T-helper 2 cell treated with Interferon-gamma antibody and Interleukin-4, amounts not matched to agents 5 μg/mL and 100 μg/mL, for 36 hours (primary cell): Measurements from ENCODE around the gene RAI1.
A peak's percentile ranks its signal among the peaks of the same experiment; 100 is the strongest.

Experiments
- DNase-seq: peaks from one replicate; pipeline ENCODE4 v3.0.0; 2021; ENCODE audit warnings: low spot score
- H3K27ac Mint-ChIP-seq: one replicate; pipeline ENCODE4 v1.8.0; 2021; ENCODE audit warnings: mild to moderate bottlenecking, mixed read lengths
- H3K27me3 Mint-ChIP-seq: one replicate; pipeline ENCODE4 v1.8.0; 2021; ENCODE audit warnings: low read depth, mixed read lengths
- H3K36me3 Mint-ChIP-seq: one replicate; pipeline ENCODE4 v1.8.0; 2021; ENCODE audit warnings: low read depth, mixed read lengths
- H3K4me1 Mint-ChIP-seq: one replicate; pipeline ENCODE4 v1.8.0; 2021; ENCODE audit warnings: low read depth, mixed read lengths
- H3K4me3 Mint-ChIP-seq: one replicate; pipeline ENCODE4 v1.8.0; 2022; ENCODE audit warnings: mild to moderate bottlenecking, moderate library complexity, mixed read lengths
- H3K9me3 Mint-ChIP-seq: one replicate; pipeline ENCODE4 v1.8.0; 2021; ENCODE audit warnings: mixed read lengths

The RAI1 gene

GRCh38 chr17:17776889-17777288 is 95.6 kb downstream of the RAI1 start:
- no peaks in the 10 kb centered on the region for H3K36me3 Mint-ChIP-seq
- no peaks in the 10 kb centered on the region for H3K9me3 Mint-ChIP-seq
- H3K27ac Mint-ChIP-seq = no peak overlapping the region
- peaks cover 12% of the 10 kb centered on the region for H3K27me3 Mint-ChIP-seq
- no peak for DNase-seq
- no peak overlapping the region for H3K4me3 Mint-ChIP-seq
- H3K4me1 Mint-ChIP-seq = no peaks in the 10 kb centered on the region

GRCh38 chr17:17778308-17779014 is 97.2 kb downstream of the RAI1 start:
- Mint-ChIP-seq H3K27me3 (peaks cover 12% of the 10 kb centered on the region), H3K9me3 (no peaks in the 10 kb centered on the region), H3K4me1 (no peaks in the 10 kb centered on the region), H3K27ac (no peak overlapping the region), H3K36me3 (no peaks in the 10 kb centered on the region), H3K4me3 (no peak overlapping the region)
- no peak for DNase-seq

- Mint-ChIP-seq H3K4me3 (no peak overlapping the region), H3K27me3 (peaks cover 14% of the 10 kb centered on the region), H3K9me3 (no peaks in the 10 kb centered on the region), H3K36me3 (no peaks in the 10 kb centered on the region), H3K4me1 (peaks cover 2% of the 10 kb centered on the region), H3K27ac (no peak overlapping the region)
- no peak for DNase-seq
These were observed 97.9 kb downstream of the RAI1 start for GRCh38 chr17:17779015-17779611.

- DNase-seq = no peak
- H3K36me3 Mint-ChIP-seq = peaks cover 3% of the 10 kb centered on the region
These were observed 99.8 kb downstream of the RAI1 start for GRCh38 chr17:17780922-17781590.

GRCh38 chr17:17781591-17782496 is 100.6 kb downstream of the RAI1 start:
- H3K36me3 Mint-ChIP-seq = peaks cover 3% of the 10 kb centered on the region
- H3K9me3 Mint-ChIP-seq = no peaks in the 10 kb centered on the region
- H3K27me3 Mint-ChIP-seq = peaks cover 22% of the 10 kb centered on the region
- peak overlapping the region; percentile 32 for H3K4me3 Mint-ChIP-seq
- peak; percentile 13 for DNase-seq
- peaks cover 7% of the 10 kb centered on the region for H3K4me1 Mint-ChIP-seq
- no peak overlapping the region for H3K27ac Mint-ChIP-seq

More at GRCh38 chr17:17780922-17781590, 99.8 kb downstream of the RAI1 start:
- H3K27ac Mint-ChIP-seq = no peak overlapping the region
- H3K4me3 Mint-ChIP-seq = peak overlapping the region; percentile 29
- peaks cover 22% of the 10 kb centered on the region for H3K27me3 Mint-ChIP-seq
- no peaks in the 10 kb centered on the region for H3K9me3 Mint-ChIP-seq
- H3K4me1 Mint-ChIP-seq = peaks cover 7% of the 10 kb centered on the region

- Mint-ChIP-seq H3K4me3 (peak overlapping the region; percentile 71), H3K9me3 (no peaks in the 10 kb centered on the region), H3K4me1 (peaks cover 7% of the 10 kb centered on the region), H3K36me3 (peaks cover 3% of the 10 kb centered on the region), H3K27ac (no peak overlapping the region), H3K27me3 (peaks cover 22% of the 10 kb centered on the region)
- DNase-seq = no peak
These were observed 101.4 kb downstream of the RAI1 start for GRCh38 chr17:17782523-17783115.

- Mint-ChIP-seq H3K4me3 (peak overlapping the region; percentile 71), H3K27ac (no peak overlapping the region), H3K36me3 (peaks cover 3% of the 10 kb centered on the region), H3K4me1 (peaks cover 7% of the 10 kb centered on the region), H3K9me3 (no peaks in the 10 kb centered on the region), H3K27me3 (peaks cover 22% of the 10 kb centered on the region)
- peak; percentile 53 for DNase-seq
These were observed 102.0 kb downstream of the RAI1 start for GRCh38 chr17:17783116-17783824.

GRCh38 chr17:17783825-17784656 is 102.8 kb downstream of the RAI1 start:
- no peak overlapping the region for H3K27ac Mint-ChIP-seq
- peaks cover 7% of the 10 kb centered on the region for H3K4me1 Mint-ChIP-seq
- H3K36me3 Mint-ChIP-seq = peaks cover 3% of the 10 kb centered on the region
- H3K27me3 Mint-ChIP-seq = peaks cover 22% of the 10 kb centered on the region
- no peak for DNase-seq
- peak overlapping the region; percentile 69 for H3K4me3 Mint-ChIP-seq
- no peaks in the 10 kb centered on the region for H3K9me3 Mint-ChIP-seq

GRCh38 chr17:17784657-17785267 is 103.5 kb downstream of the RAI1 start:
- no peak for DNase-seq
- peaks cover 7% of the 10 kb centered on the region for H3K4me1 Mint-ChIP-seq
- H3K27ac Mint-ChIP-seq = no peak overlapping the region

GRCh38 chr17:17785407-17785806 is 104.1 kb downstream of the RAI1 start:
- peaks cover 22% of the 10 kb centered on the region for H3K27me3 Mint-ChIP-seq
- H3K36me3 Mint-ChIP-seq = peaks cover 3% of the 10 kb centered on the region

More at GRCh38 chr17:17784657-17785267, 103.5 kb downstream of the RAI1 start:
- H3K4me3 Mint-ChIP-seq = peak overlapping the region; percentile 51
- H3K9me3 Mint-ChIP-seq = no peaks in the 10 kb centered on the region
- H3K27me3 Mint-ChIP-seq = peaks cover 22% of the 10 kb centered on the region
- H3K36me3 Mint-ChIP-seq = peaks cover 3% of the 10 kb centered on the region

GRCh38 chr17:17786998-17787397 is 105.7 kb downstream of the RAI1 start:
- Mint-ChIP-seq H3K27me3 (peaks cover 10% of the 10 kb centered on the region), H3K4me3 (no peak overlapping the region), H3K36me3 (peaks cover 3% of the 10 kb centered on the region), H3K9me3 (no peaks in the 10 kb centered on the region), H3K27ac (no peak overlapping the region), H3K4me1 (peaks cover 8% of the 10 kb centered on the region)
- DNase-seq = no peak

More at GRCh38 chr17:17785407-17785806, 104.1 kb downstream of the RAI1 start:
- DNase-seq = no peak
- Mint-ChIP-seq H3K27ac (no peak overlapping the region), H3K4me1 (peaks cover 7% of the 10 kb centered on the region), H3K9me3 (no peaks in the 10 kb centered on the region), H3K4me3 (peak overlapping the region; percentile 51)

GRCh38 chr17:17787568-17787967 is 106.3 kb downstream of the RAI1 start:
- Mint-ChIP-seq H3K4me3 (no peak overlapping the region), H3K36me3 (peaks cover 3% of the 10 kb centered on the region), H3K27ac (no peak overlapping the region), H3K9me3 (no peaks in the 10 kb centered on the region), H3K27me3 (peaks cover 10% of the 10 kb centered on the region), H3K4me1 (peaks cover 14% of the 10 kb centered on the region)
- no peak for DNase-seq
